HCT116 (cell line): ENCODE measurements around the gene GRIA4. TPM values are rescaled to one million over a fixed set of nuclear protein-coding genes. Genes with fewer than 3 reads are reported as not detected.

Source experiments
- ATAC-seq: fragments of 200-7000 bp; cut with Tn5 transposase; 2 replicates; pipeline ENCODE4 v1.9.1; 2020; ENCODE audit warnings: mild to moderate bottlenecking, moderate library complexity
- BruUV-seq: library from RNA; stranded (reverse); fragments of 400-500 nt; replicated peaks from 2 replicates; lab custom pipeline; 2021; lab: Mats Ljungman, UMichigan
- CTCF ChIA-PET: fragments of 300-600 bp; sonication (Branson Sonifier 250); formaldehyde crosslinking; loops from one replicate; lab custom pipeline; 2021; ENCODE audit warnings: antibody characterized with exemption; lab: Charles Lee
- POLR2A ChIA-PET: fragments of 300-600, 350-600 bp; sonication (Branson Sonifier 250); formaldehyde crosslinking; loops from one replicate; lab custom pipeline; 2021; ENCODE audit warnings: antibody characterized with exemption; lab: Charles Lee
- RAD21 ChIA-PET, 2 experiments: fragments of 300-600 bp; sonication (Branson Sonifier 250); formaldehyde crosslinking; loops; one replicate each; lab custom pipeline; 2023; ENCODE audit warnings: low total read pairs in 2 of 2; ENCODE audit not compliant: uncharacterized antibody in 2 of 2, unreplicated experiment in 2 of 2, low non-redundant PET in 1 of 2; lab: Charles Lee
- DNase-seq: peaks from one replicate; pipeline ENCODE4 v3.0.0-alpha.2; 2010; ENCODE audit warnings: low read depth, low spot score
- H2AFZ ChIP-seq: fragments of 200-600 bp; shearing (Covaris generic), sonication (generic); 2 replicates; pipeline ENCODE4 v1.6.1; 2017; ENCODE audit warnings: low read depth, mixed run types, mixed read lengths, antibody characterized with exemption, low read length; ENCODE audit not compliant: poor library complexity, severe bottlenecking
- H3K27ac ChIP-seq: 2 replicates; pipeline ENCODE4 v1.5.1; 2012; ENCODE audit warnings: low read depth, low read length
- H3K27me3 ChIP-seq: fragments of 200-600 bp; sonication (generic); 2 replicates; pipeline ENCODE4 v1.6.1; 2016; ENCODE audit warnings: mixed run types, low read length, mixed read lengths; ENCODE audit not compliant: insufficient read depth
- H3K36me3 ChIP-seq, 2 experiments: fragments of 200-500 bp in 1 of 2; fragments of 200-600 bp in 1 of 2; sonication (Bioruptor generic) in 1 of 2; sonication (generic) in 1 of 2; 2 replicates each; pipeline versions ENCODE4 v1.5.1 to v1.6.1; 2014 to 2016; ENCODE audit warnings: low read length in 2 of 2, inconsistent platforms in 1 of 2, mixed read lengths in 1 of 2, mixed run types in 1 of 2; ENCODE audit not compliant: insufficient read depth in 2 of 2, control insufficient read depth in 1 of 2
- H3K4me1 ChIP-seq, 2 experiments: fragments of 200-600 bp in 1 of 2; sonication (generic) in 1 of 2; 2 replicates each; pipeline versions ENCODE4 v1.5.1 to v1.6.1; 2012 to 2017; ENCODE audit warnings: low read length in 2 of 2, inconsistent platforms in 1 of 2, mild to moderate bottlenecking in 1 of 2, mixed read lengths in 1 of 2, mixed run types in 1 of 2, moderate library complexity in 1 of 2; ENCODE audit not compliant: insufficient read depth in 2 of 2, control insufficient read depth in 1 of 2
- H3K4me2 ChIP-seq: fragments of 200-600 bp; sonication (generic); 2 replicates; pipeline ENCODE4 v1.6.1; 2017; ENCODE audit warnings: mixed run types, low read length, mixed read lengths
- H3K4me3 ChIP-seq, 2 experiments: fragments of 200-600 bp in 1 of 2; sonication (generic) in 1 of 2; replicated peaks in 1 of 2; 2 replicates each; pipeline ENCODE4 v1.5.1; 2011 to 2016; ENCODE audit warnings: low read length in 2 of 2, control low read depth in 1 of 2, low read depth in 1 of 2, mild to moderate bottlenecking in 1 of 2, mixed read lengths in 1 of 2, mixed run types in 1 of 2
- H3K79me2 ChIP-seq: fragments of 200-600 bp; sonication (generic); 2 replicates; pipeline ENCODE4 v1.6.1; 2017; ENCODE audit warnings: mild to moderate bottlenecking, mixed run types, low read length, moderate library complexity, mixed read lengths; ENCODE audit not compliant: insufficient read depth
- H3K9ac ChIP-seq: fragments of 200-600 bp; sonication (generic); 2 replicates; pipeline ENCODE4 v1.6.1; 2016; ENCODE audit warnings: low read length, mixed read lengths
- H3K9me2 ChIP-seq: fragments of 200-600 bp; sonication (generic), shearing (Covaris generic); 2 replicates; pipeline ENCODE4 v1.6.1; 2017; ENCODE audit warnings: mixed run types, mild to moderate bottlenecking, moderate library complexity; ENCODE audit not compliant: insufficient read depth
- H3K9me3 ChIP-seq, 2 experiments: fragments of 200-500 bp in 1 of 2; fragments of 200-600 bp in 1 of 2; sonication (Bioruptor generic) in 1 of 2; sonication (generic) in 1 of 2; 2 replicates each; pipeline ENCODE4 v1.6.1; 2014 to 2017; ENCODE audit warnings: low read length in 2 of 2, mixed read lengths in 2 of 2, inconsistent platforms in 1 of 2, low read depth in 1 of 2, mild to moderate bottlenecking in 1 of 2, mixed run types in 1 of 2, moderate library complexity in 1 of 2; ENCODE audit not compliant: control insufficient read depth in 1 of 2, insufficient read depth in 1 of 2
- H4K20me1 ChIP-seq: fragments of 200-600 bp; sonication (generic), shearing (Covaris generic); 2 replicates; pipeline ENCODE4 v1.6.1; 2017; ENCODE audit warnings: mixed run types, mild to moderate bottlenecking, moderate library complexity; ENCODE audit not compliant: insufficient read depth
- CEBPB ChIP-seq: IDR thresholded peaks from 2 replicates; pipeline ENCODE4 v1.6.1; 2012; ENCODE audit warnings: low read depth
- CTCF ChIP-seq, 3 experiments: fragments of 200-600 bp in 1 of 3; sonication (generic) in 1 of 3; IDR thresholded peaks in 2 of 3; conservative IDR thresholded peaks in 1 of 3; 2 replicates each; pipeline ENCODE4 v1.5.1; 2012 to 2017; ENCODE audit warnings: low read depth in 2 of 3, low read length in 2 of 3, antibody characterized with exemption in 1 of 3, borderline replicate concordance in 1 of 3, control low read depth in 1 of 3, mild to moderate bottlenecking in 1 of 3, mixed read lengths in 1 of 3, mixed run types in 1 of 3, moderate library complexity in 1 of 3; ENCODE audit not compliant: insufficient read depth in 1 of 3
- EGR1 ChIP-seq: IDR thresholded peaks from 2 replicates; pipeline ENCODE4 v1.6.1; 2012; ENCODE audit warnings: low read depth
- EZH2 ChIP-seq: fragments of 200-600 bp; sonication (generic); IDR thresholded peaks from 2 replicates; pipeline ENCODE4 v1.6.1; 2017; ENCODE audit warnings: antibody characterized with exemption, mixed run types
- EZH2phosphoT487 ChIP-seq: fragments of 200-600 bp; IDR thresholded peaks from 2 replicates; pipeline ENCODE4 v1.6.1; 2018; ENCODE audit warnings: antibody characterized with exemption, borderline replicate concordance
- POLR2A ChIP-seq: IDR thresholded peaks from 2 replicates; pipeline ENCODE4 v1.7.0; 2011; ENCODE audit warnings: borderline replicate concordance; ENCODE audit not compliant: insufficient read depth, insufficient read length; ENCODE audit errors: extremely low read depth
- RAD21 ChIP-seq: IDR thresholded peaks from 2 replicates; pipeline ENCODE4 v1.6.1; 2012; ENCODE audit warnings: low read depth, mild to moderate bottlenecking
- TCF7L2 ChIP-seq: IDR thresholded peaks from 2 replicates; pipeline ENCODE4 v1.7.0; 2011; ENCODE audit warnings: borderline replicate concordance, inconsistent platforms; ENCODE audit not compliant: insufficient read depth, insufficient read length; ENCODE audit errors: extremely low read depth
- ZBTB33 ChIP-seq: IDR thresholded peaks from 2 replicates; pipeline ENCODE4 v1.6.1; 2011; ENCODE audit warnings: mild to moderate bottlenecking, low read length, moderate library complexity; ENCODE audit not compliant: insufficient replicate concordance; ENCODE audit errors: extremely low read depth
- ZFX ChIP-seq: fragments of 450-650 bp; IDR thresholded peaks from 2 replicates; pipeline ENCODE4 v1.6.1; 2017
- intact Hi-C: fragments of 100-400 bp; cut with micrococcal nuclease; formaldehyde crosslinking; loops from 2 replicates; pipeline ENCODE4 v1.10.0; 2022
- total RNA-seq: library from RNA; stranded (reverse); gene quantifications from one replicate; pipeline ENCODE4 v1.2.1, GENCODE V29; 2021; ENCODE audit not compliant: unreplicated experiment

The GRIA4 gene
- total RNA-seq, 1 experiment from 2014 or later = not detected

- no peak for DNase-seq
Observed at GRCh38 chr11:105732611-105733010, 122.7 kb downstream of the GRIA4 start.

GRCh38 chr11:105734426-105734825 is 124.6 kb downstream of the GRIA4 start:
- Histone ChIP-seq H3K79me2 (no peaks in the 10 kb centered on the region), H3K4me2 (no peak overlapping the region), H3K27ac (no peak overlapping the region), H3K4me3 (no peak overlapping the region), H3K27me3 (no peaks in the 10 kb centered on the region), H4K20me1 (no peaks in the 10 kb centered on the region), H3K36me3 (no peaks in the 10 kb centered on the region), H2AFZ (no peak overlapping the region), H3K9ac (no peak overlapping the region), H3K4me1 (no peaks in the 10 kb centered on the region), H3K9me2 (no peaks in the 10 kb centered on the region), H3K9me3 (no peaks in the 10 kb centered on the region)
- POLR2A ChIA-PET = no interaction called here
- RAD21 ChIA-PET = no interaction called here
- no peak for ATAC-seq
- TF ChIP-seq POLR2A = no peak
- TF ChIP-seq ZFX = no peak
- no peak for TF ChIP-seq ZBTB33
- no peak for TF ChIP-seq EGR1
- TF ChIP-seq CEBPB = no peak
- TF ChIP-seq EZH2 = no peak
- no peak for TF ChIP-seq RAD21
- TF ChIP-seq TCF7L2 = no peak
- no peak for TF ChIP-seq EZH2phosphoT487
- intact Hi-C loops = no loop called here
- CTCF ChIA-PET = no interaction called here
- no TSS peak for BruUV-seq
- DNase-seq = no peak

More at GRCh38 chr11:105732611-105733010, 122.7 kb downstream of the GRIA4 start:
- Histone ChIP-seq H3K4me3 (no peak overlapping the region), H3K9me2 (no peaks in the 10 kb centered on the region), H2AFZ (no peak overlapping the region), H3K4me1 (no peaks in the 10 kb centered on the region), H3K27me3 (no peaks in the 10 kb centered on the region), H3K9me3 (no peaks in the 10 kb centered on the region), H4K20me1 (no peaks in the 10 kb centered on the region), H3K79me2 (no peaks in the 10 kb centered on the region), H3K27ac (no peak overlapping the region), H3K4me2 (no peak overlapping the region), H3K36me3 (no peaks in the 10 kb centered on the region), H3K9ac (no peak overlapping the region)
- no peak for TF ChIP-seq CTCF (IDR thresholded peaks at IDR 0.05 in 2 of 3, conservative IDR thresholded peaks at IDR 0.05 in 1 of 3; ENCODE audit: borderline replicate concordance in 1 of 3, insufficient read depth in 1 of 3, low read depth in 2 of 3, low read length in 2 of 3)
- intact Hi-C loops = no loop called here
- ChIA-PET POLR2A (no interaction called here), RAD21 (no interaction called here), CTCF (no interaction called here)
- no TSS peak for BruUV-seq
- ATAC-seq = no peak
